ENCODE data around the gene PRICKLE1.

Gene PRICKLE1

DNA sequence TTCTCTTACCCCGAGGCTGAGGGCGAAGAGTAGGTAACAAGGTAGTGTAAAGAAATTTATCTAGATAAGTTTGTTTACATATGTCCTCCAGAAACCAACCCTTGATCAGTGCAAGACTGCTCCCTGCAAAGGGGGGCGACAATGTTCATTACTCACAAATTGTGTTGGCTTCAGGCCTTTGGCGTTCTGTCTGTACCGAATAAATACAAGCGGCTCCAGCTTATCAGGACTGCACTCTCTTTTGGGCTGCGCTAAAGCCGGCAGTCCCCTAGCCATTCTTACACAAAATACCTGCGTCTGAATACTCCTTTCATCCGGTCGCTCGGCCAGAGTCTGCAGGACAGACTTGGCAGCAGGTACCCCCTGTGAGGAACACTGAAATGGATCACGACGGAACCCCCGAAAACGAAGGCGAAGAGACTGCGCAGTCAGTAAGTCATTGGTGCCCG, 147.2 kb downstream of the PRICKLE1 start:
- H3K9me3 ChIP-seq (ENCODE audit: control insufficient read depth, low read length): no peaks in the 10 kb centered on the region
- H3K36me3 ChIP-seq (ENCODE audit: control insufficient read depth, insufficient read depth, low read length): no peaks in the 10 kb centered on the region
- H3K27me3 ChIP-seq (ENCODE audit: control insufficient read depth, insufficient read depth, low read length): no peaks in the 10 kb centered on the region
- H3K9ac ChIP-seq (ENCODE audit: low read length): no peak overlapping the region
- peaks cover 7% of the 10 kb centered on the region for H3K4me1 ChIP-seq (ENCODE audit: control insufficient read depth, insufficient read depth, low read length)
- no peak overlapping the region for H3K4me3 ChIP-seq (ENCODE audit: low read length)

DNA sequence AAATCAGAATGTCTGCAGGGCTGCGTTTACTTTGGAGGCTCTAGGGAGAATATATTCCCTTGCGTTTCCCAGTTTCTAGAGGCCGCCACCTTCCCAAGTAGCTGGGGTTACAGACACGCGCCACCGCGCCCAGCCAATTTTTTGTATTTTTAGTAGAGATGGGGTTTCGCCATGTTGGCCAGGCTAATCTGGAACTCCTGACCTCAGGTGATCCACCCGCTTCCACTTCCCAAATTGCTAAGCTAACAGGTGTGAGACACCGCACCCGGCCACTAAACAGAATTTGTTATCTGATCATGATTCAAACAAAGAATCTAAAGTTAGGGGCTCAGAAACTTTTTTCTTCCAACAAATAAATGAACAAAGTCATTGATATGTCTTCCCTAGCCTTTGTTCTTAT, 148.9 kb downstream of the PRICKLE1 start:
- no peak overlapping the region for H3K9ac ChIP-seq (ENCODE audit: low read length)
- H3K4me3 ChIP-seq (ENCODE audit: low read length): no peak overlapping the region
- H3K9me3 ChIP-seq (ENCODE audit: control insufficient read depth, low read length): no peaks in the 10 kb centered on the region
- H3K4me1 ChIP-seq (ENCODE audit: control insufficient read depth, insufficient read depth, low read length): peaks cover 7% of the 10 kb centered on the region
- H3K27me3 ChIP-seq (ENCODE audit: control insufficient read depth, insufficient read depth, low read length): no peaks in the 10 kb centered on the region
- no peaks in the 10 kb centered on the region for H3K36me3 ChIP-seq (ENCODE audit: control insufficient read depth, insufficient read depth, low read length)

DNA sequence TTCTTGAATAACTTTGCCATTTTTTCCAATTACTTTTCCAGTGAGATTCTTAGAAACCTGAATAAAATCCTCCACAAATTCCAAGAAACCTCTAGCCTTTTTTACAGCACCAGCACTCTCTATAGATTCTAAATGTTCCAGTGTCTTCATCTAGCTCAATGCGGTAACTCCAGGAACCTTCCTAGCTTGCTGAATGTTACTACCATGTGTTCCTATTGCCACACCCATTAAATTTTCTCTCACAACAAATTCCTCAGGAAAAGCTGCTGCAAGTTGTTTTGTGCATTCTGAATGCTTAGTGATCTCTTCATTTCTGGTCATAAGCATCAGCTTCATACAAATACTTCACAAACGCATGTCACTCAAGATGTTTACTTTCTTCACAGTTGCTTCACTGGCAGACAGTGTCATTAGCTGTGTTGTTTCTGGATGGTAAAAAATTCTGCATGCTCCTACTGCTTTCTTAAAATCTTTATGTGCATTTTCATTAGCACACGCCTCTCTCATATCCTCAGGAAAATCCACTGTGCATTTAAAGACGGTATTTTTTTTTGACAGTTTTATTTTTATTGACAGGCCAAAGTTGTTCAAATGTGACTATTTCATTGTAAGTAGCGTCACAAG, 156.9 kb downstream of the PRICKLE1 start:
- Histone ChIP-seq H3K9ac (ENCODE audit: low read length) (no peak overlapping the region), H3K4me3 (ENCODE audit: low read length) (no peak overlapping the region), H3K27me3 (ENCODE audit: control insufficient read depth, insufficient read depth, low read length) (no peaks in the 10 kb centered on the region), H3K4me1 (ENCODE audit: control insufficient read depth, insufficient read depth, low read length) (no peaks in the 10 kb centered on the region), H3K36me3 (ENCODE audit: control insufficient read depth, insufficient read depth, low read length) (no peaks in the 10 kb centered on the region), H3K9me3 (ENCODE audit: control insufficient read depth, low read length) (no peaks in the 10 kb centered on the region)

DNA sequence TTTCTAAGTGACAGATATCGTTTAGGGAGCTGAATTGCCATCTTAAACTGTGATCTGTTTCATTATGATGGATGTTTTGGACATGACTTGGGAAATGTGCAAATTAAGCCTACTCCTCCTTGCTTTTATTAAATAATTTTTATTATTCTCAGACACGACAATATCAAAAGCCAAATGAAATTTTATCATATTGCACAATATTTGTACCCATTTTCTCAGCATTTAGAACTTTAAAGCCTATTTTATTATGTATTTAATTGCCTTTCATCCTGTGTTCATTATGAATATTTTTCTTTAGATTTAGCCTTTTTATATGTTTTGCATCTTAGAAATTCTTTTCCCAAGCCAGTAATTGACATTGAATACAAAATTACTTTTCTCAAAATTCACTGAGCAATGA, 160.7 kb downstream of the PRICKLE1 start:
- no peaks in the 10 kb centered on the region for H3K4me1 ChIP-seq (ENCODE audit: control insufficient read depth, insufficient read depth, low read length)
- no peaks in the 10 kb centered on the region for H3K36me3 ChIP-seq (ENCODE audit: control insufficient read depth, insufficient read depth, low read length)
- no peak overlapping the region for H3K4me3 ChIP-seq (ENCODE audit: low read length)
- H3K9ac ChIP-seq (ENCODE audit: low read length): no peak overlapping the region
- no peaks in the 10 kb centered on the region for H3K9me3 ChIP-seq (ENCODE audit: control insufficient read depth, low read length)
- H3K27me3 ChIP-seq (ENCODE audit: control insufficient read depth, insufficient read depth, low read length): no peaks in the 10 kb centered on the region

DNA sequence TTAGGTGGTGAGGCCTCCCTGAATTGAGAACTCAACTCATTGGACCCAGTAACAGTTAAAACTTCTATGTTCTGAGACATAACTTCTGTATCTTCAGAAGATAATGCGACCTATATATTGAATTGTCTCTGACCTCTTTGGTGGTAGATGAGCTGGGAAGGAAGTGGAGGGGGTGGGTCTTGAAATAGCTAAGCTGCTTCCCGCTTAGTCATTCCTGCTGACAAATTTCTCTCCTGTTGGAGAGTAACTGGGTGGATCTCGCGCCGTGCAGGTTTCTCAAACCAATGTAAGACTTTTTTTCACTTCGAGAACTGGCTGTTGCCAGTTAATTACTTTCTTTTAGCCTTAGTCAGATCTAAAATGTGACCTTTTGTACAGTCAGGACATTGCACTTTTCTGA, 162.8 kb downstream of the PRICKLE1 start:
- Histone ChIP-seq H3K4me1 (ENCODE audit: control insufficient read depth, insufficient read depth, low read length) (no peaks in the 10 kb centered on the region), H3K9me3 (ENCODE audit: control insufficient read depth, low read length) (no peaks in the 10 kb centered on the region), H3K27me3 (ENCODE audit: control insufficient read depth, insufficient read depth, low read length) (no peaks in the 10 kb centered on the region), H3K9ac (ENCODE audit: low read length) (no peak overlapping the region), H3K36me3 (ENCODE audit: control insufficient read depth, insufficient read depth, low read length) (no peaks in the 10 kb centered on the region), H3K4me3 (ENCODE audit: low read length) (no peak overlapping the region)

DNA sequence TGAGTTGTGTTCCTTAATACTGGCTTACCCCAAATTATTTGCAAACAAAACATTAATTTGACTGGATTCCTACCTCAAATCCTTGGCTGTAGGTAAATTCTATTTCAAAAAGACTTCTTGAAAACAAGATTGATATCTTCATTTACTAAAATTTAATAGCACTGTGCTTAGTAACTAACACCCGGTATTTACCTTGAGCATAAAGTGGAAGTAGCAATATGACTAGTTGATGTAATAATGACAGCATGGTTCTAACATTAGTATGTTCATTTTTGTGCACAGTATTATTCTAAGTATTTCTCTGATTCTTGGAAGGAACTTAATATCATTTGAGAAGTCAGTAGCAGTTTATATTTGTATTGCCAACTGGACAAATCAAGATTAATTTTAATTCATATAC, 166.8 kb downstream of the PRICKLE1 start:
- Histone ChIP-seq H3K36me3 (ENCODE audit: control insufficient read depth, insufficient read depth, low read length) (no peaks in the 10 kb centered on the region), H3K4me3 (ENCODE audit: low read length) (no peak overlapping the region), H3K9me3 (ENCODE audit: control insufficient read depth, low read length) (no peaks in the 10 kb centered on the region), H3K9ac (ENCODE audit: low read length) (no peak overlapping the region), H3K4me1 (ENCODE audit: control insufficient read depth, insufficient read depth, low read length) (no peaks in the 10 kb centered on the region), H3K27me3 (ENCODE audit: control insufficient read depth, insufficient read depth, low read length) (no peaks in the 10 kb centered on the region)

- Histone ChIP-seq H3K36me3 (ENCODE audit: control insufficient read depth, insufficient read depth, low read length) (no peaks in the 10 kb centered on the region), H3K4me1 (ENCODE audit: control insufficient read depth, insufficient read depth, low read length) (no peaks in the 10 kb centered on the region), H3K9ac (ENCODE audit: low read length) (no peak overlapping the region), H3K27me3 (ENCODE audit: control insufficient read depth, insufficient read depth, low read length) (no peaks in the 10 kb centered on the region), H3K4me3 (ENCODE audit: low read length) (no peak overlapping the region), H3K9me3 (ENCODE audit: control insufficient read depth, low read length) (no peaks in the 10 kb centered on the region)
Measured at GRCh38 chr12:42421844-42422779, 167.4 kb downstream of the PRICKLE1 start.

DNA sequence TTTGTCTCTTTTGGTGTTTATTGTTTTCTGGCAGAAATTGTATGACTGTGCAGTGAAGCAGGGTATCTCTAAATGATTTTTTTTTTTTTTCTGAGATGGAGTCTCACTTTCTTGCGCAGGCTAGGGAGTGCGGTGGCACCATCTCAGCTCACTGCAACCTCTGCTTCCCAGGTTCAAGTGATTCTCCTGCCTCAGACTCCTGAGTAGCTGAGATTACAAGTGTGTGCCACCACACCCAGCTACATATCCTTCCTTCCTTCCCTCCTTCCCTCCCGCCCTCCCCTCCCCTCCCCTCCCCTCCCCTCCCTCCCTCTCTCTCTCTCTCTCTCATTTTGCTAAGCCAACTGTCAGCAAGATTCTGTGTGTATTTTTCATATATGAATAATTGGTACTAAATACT, 169.2 kb downstream of the PRICKLE1 start:
- Histone ChIP-seq H3K27me3 (ENCODE audit: control insufficient read depth, insufficient read depth, low read length) (no peaks in the 10 kb centered on the region), H3K4me1 (ENCODE audit: control insufficient read depth, insufficient read depth, low read length) (no peaks in the 10 kb centered on the region), H3K9ac (ENCODE audit: low read length) (no peak overlapping the region), H3K36me3 (ENCODE audit: control insufficient read depth, insufficient read depth, low read length) (no peaks in the 10 kb centered on the region), H3K9me3 (ENCODE audit: control insufficient read depth, low read length) (no peaks in the 10 kb centered on the region), H3K4me3 (ENCODE audit: low read length) (no peak overlapping the region)

DNA sequence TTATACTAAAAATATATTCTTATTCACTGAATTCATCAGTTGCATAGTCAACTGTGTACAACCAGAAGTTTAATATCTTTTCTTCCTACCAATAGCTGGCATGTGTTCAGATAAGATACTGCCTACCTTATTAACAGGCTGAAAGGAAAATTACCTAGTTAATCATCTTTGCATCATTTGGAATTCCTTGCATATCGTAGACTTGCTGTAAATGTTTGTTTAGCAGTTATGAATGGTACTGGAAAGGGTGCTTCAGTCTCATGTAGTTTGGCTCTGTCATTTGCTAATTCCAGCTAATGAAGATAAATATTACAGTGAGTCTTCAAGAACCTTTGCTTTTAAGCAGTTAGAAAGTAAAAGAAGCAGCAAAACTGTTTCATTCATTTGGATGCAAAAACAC, 179.2 kb downstream of the PRICKLE1 start:
- Histone ChIP-seq H3K9me3 (ENCODE audit: control insufficient read depth, low read length) (no peaks in the 10 kb centered on the region), H3K9ac (ENCODE audit: low read length) (no peak overlapping the region), H3K4me3 (ENCODE audit: low read length) (no peak overlapping the region), H3K27me3 (ENCODE audit: control insufficient read depth, insufficient read depth, low read length) (no peaks in the 10 kb centered on the region), H3K4me1 (ENCODE audit: control insufficient read depth, insufficient read depth, low read length) (no peaks in the 10 kb centered on the region), H3K36me3 (ENCODE audit: control insufficient read depth, insufficient read depth, low read length) (no peaks in the 10 kb centered on the region)

DNA sequence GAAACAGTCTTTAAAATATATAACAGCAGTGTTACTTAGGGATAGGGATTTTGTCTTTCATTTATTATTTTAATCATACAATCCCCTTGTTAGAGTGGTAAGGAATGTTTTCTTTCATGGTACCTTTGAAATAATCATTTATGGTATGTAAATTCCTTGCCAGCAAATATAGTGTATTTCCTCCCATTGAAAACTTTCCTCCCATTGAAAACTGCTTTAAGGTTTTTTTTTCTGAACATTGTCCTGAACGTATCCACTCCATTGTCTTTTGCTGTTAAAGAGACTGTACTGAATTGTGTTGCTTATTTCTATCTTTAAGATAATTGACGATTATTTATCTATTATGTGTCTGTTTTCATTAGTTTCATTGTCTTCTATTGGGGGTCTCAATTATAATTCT, 180.1 kb downstream of the PRICKLE1 start:
- no peaks in the 10 kb centered on the region for H3K36me3 ChIP-seq (ENCODE audit: control insufficient read depth, insufficient read depth, low read length)
- H3K9ac ChIP-seq (ENCODE audit: low read length): no peak overlapping the region
- H3K4me3 ChIP-seq (ENCODE audit: low read length): no peak overlapping the region
- no peaks in the 10 kb centered on the region for H3K4me1 ChIP-seq (ENCODE audit: control insufficient read depth, insufficient read depth, low read length)
- no peaks in the 10 kb centered on the region for H3K27me3 ChIP-seq (ENCODE audit: control insufficient read depth, insufficient read depth, low read length)
- H3K9me3 ChIP-seq (ENCODE audit: control insufficient read depth, low read length): no peaks in the 10 kb centered on the region

- no peak overlapping the region for H3K9ac ChIP-seq (ENCODE audit: low read length)
- no peaks in the 10 kb centered on the region for H3K36me3 ChIP-seq (ENCODE audit: control insufficient read depth, insufficient read depth, low read length)
- H3K27me3 ChIP-seq (ENCODE audit: control insufficient read depth, insufficient read depth, low read length): no peaks in the 10 kb centered on the region
- H3K4me1 ChIP-seq (ENCODE audit: control insufficient read depth, insufficient read depth, low read length): no peaks in the 10 kb centered on the region
- H3K9me3 ChIP-seq (ENCODE audit: control insufficient read depth, low read length): no peaks in the 10 kb centered on the region
- no peak overlapping the region for H3K4me3 ChIP-seq (ENCODE audit: low read length)
Measured at GRCh38 chr12:42407306-42407705, 182.2 kb downstream of the PRICKLE1 start.

Data from mucosa of stomach (tissue), 1 donor.